Measurements from ENCODE around the gene UGDH.
"Not testable (repeated sequence)": the region's sequence is repeated elsewhere in the genome, so short reads cannot be mapped to it uniquely, and the experiment has no call there.

Gene UGDH

GRCh38 chr4:39527296-39528060 lies at the start of gene UGDH:
Gene UGDH, minus strand, starts transcription at chr4:39527439. Its CDS starts 5,927 bp downstream, at chr4:39521512.
- peak within 1 kb of the TSS; percentile 87 for H3K27ac ChIP-seq
- peak; percentile 86 for DNase-seq (ENCODE audit: low read depth, low spot score)

GRCh38 chr4:39574946-39575345 lies 47.7 kb upstream of the UGDH start:
- no peak for DNase-seq (ENCODE audit: low read depth, low spot score)
- H3K27ac ChIP-seq, result no peak overlapping the region

GRCh38 chr4:39571504-39571903 lies 44.3 kb upstream of the UGDH start:
- no peak overlapping the region for H3K27ac ChIP-seq
- no peak for DNase-seq (ENCODE audit: low read depth, low spot score)

- no peak overlapping the region for H3K27ac ChIP-seq
- no peak for DNase-seq (ENCODE audit: low read depth, low spot score)
These were observed 43.8 kb upstream of the UGDH start for GRCh38 chr4:39571054-39571453.

GRCh38 chr4:39569209-39569608 lies 42.0 kb upstream of the UGDH start:
- H3K27ac ChIP-seq, result peak overlapping the region; percentile 61
- no peak for DNase-seq (ENCODE audit: low read depth, low spot score)

- peak overlapping the region; percentile 61 for H3K27ac ChIP-seq
- DNase-seq (ENCODE audit: low read depth, low spot score), result peak; percentile 62
These were observed 41.6 kb upstream of the UGDH start for GRCh38 chr4:39568805-39569204.

GRCh38 chr4:39565878-39566600 lies 38.8 kb upstream of the UGDH start:
- peak; percentile 68 for DNase-seq (ENCODE audit: low read depth, low spot score)
- H3K27ac ChIP-seq, result peak overlapping the region; percentile 62

- no peak for DNase-seq (ENCODE audit: low read depth, low spot score)
- H3K27ac ChIP-seq, result peak overlapping the region; percentile 3
These were observed 36.2 kb upstream of the UGDH start for GRCh38 chr4:39563346-39563847.

GRCh38 chr4:39562792-39563191 lies 35.6 kb upstream of the UGDH start:
- H3K27ac ChIP-seq, result no peak overlapping the region
- DNase-seq (ENCODE audit: low read depth, low spot score), result no peak

GRCh38 chr4:39559626-39560025 lies 32.4 kb upstream of the UGDH start:
- no peak overlapping the region for H3K27ac ChIP-seq
- no peak for DNase-seq (ENCODE audit: low read depth, low spot score)

- no peak overlapping the region for H3K27ac ChIP-seq
- DNase-seq (ENCODE audit: low read depth, low spot score), result no peak
These were observed 28.2 kb upstream of the UGDH start for GRCh38 chr4:39555472-39555871.

- H3K27ac ChIP-seq, result no peak overlapping the region
These were observed 21.3 kb upstream of the UGDH start for GRCh38 chr4:39548425-39549067.

GRCh38 chr4:39544580-39545315 lies 17.5 kb upstream of the UGDH start:
- DNase-seq (ENCODE audit: low read depth, low spot score), result no peak
- no peak overlapping the region for H3K27ac ChIP-seq

More at GRCh38 chr4:39548425-39549067, 21.3 kb upstream of the UGDH start:
- no peak for DNase-seq (ENCODE audit: low read depth, low spot score)

- DNase-seq (ENCODE audit: low read depth, low spot score); H3K27ac ChIP-seq: not testable (repeated sequence)
These were observed 16.8 kb upstream of the UGDH start for GRCh38 chr4:39544080-39544479.

GRCh38 chr4:39543034-39543433 lies 15.8 kb upstream of the UGDH start:
- H3K27ac ChIP-seq, result no peak overlapping the region
- no peak for DNase-seq (ENCODE audit: low read depth, low spot score)

- H3K27ac ChIP-seq, result no peak overlapping the region
- no peak for DNase-seq (ENCODE audit: low read depth, low spot score)
These were observed 15.4 kb upstream of the UGDH start for GRCh38 chr4:39542611-39543012.

- DNase-seq (ENCODE audit: low read depth, low spot score), result peak; percentile 34
- H3K27ac ChIP-seq, result no peak overlapping the region
These were observed 14.9 kb upstream of the UGDH start for GRCh38 chr4:39541987-39542610.

- H3K27ac ChIP-seq, result peak overlapping the region; percentile 42
- DNase-seq (ENCODE audit: low read depth, low spot score), result peak; percentile 45
These were observed 11.9 kb upstream of the UGDH start for GRCh38 chr4:39539089-39539611.

- DNase-seq (ENCODE audit: low read depth, low spot score), result no peak
- no peak overlapping the region for H3K27ac ChIP-seq
These were observed 6.3 kb upstream of the UGDH start for GRCh38 chr4:39533541-39533940.
